MCF 10A (cell line): ENCODE measurements around the gene CFAP65. TPM values are rescaled to one million over a fixed set of nuclear protein-coding genes. Genes with fewer than 3 reads are reported as not detected.

Experiments used
- BruUV-seq: library from RNA; stranded (reverse); fragments of 400-500 nt; replicated peaks from 2 replicates; lab custom pipeline; 2021; lab: Mats Ljungman, UMichigan
- CTCF ChIA-PET: fragments of 300-600 bp; sonication (Branson Sonifier 250); formaldehyde crosslinking; extraction: SDS; loops from one replicate; lab custom pipeline; 2021; ENCODE audit warnings: antibody characterized with exemption, inconsistent platforms; lab: Yijun Ruan, JAX
- POLR2A ChIA-PET: fragments of 300-600, 350-650 bp; sonication (Branson Sonifier 250); formaldehyde crosslinking; extraction: SDS; loops from one replicate; lab custom pipeline; 2020; ENCODE audit warnings: antibody characterized with exemption, inconsistent platforms; lab: Yijun Ruan, JAX
- DNase-seq: peaks from one replicate; pipeline ENCODE4 v3.0.0-alpha.2; 2018; ENCODE audit not compliant: unreplicated experiment
- H3K27ac Mint-ChIP-seq: one replicate; pipeline ENCODE4 v1.8.0; 2022; ENCODE audit warnings: mild to moderate bottlenecking, low read depth, mixed read lengths; ENCODE audit not compliant: unreplicated experiment
- H3K27me3 Mint-ChIP-seq: one replicate; pipeline ENCODE4 v1.8.0; 2022; ENCODE audit warnings: mixed read lengths; ENCODE audit not compliant: insufficient read depth, unreplicated experiment
- H3K36me3 Mint-ChIP-seq: one replicate; pipeline ENCODE4 v1.8.0; 2022; ENCODE audit warnings: mild to moderate bottlenecking, moderate library complexity, mixed read lengths; ENCODE audit not compliant: insufficient read depth, unreplicated experiment
- H3K4me1 Mint-ChIP-seq: one replicate; pipeline ENCODE4 v1.8.0; 2022; ENCODE audit warnings: mixed read lengths; ENCODE audit not compliant: insufficient read depth, unreplicated experiment
- H3K4me3 Mint-ChIP-seq: one replicate; pipeline ENCODE4 v1.8.0; 2022; ENCODE audit warnings: mild to moderate bottlenecking, moderate library complexity, mixed read lengths; ENCODE audit not compliant: unreplicated experiment
- H3K9me3 Mint-ChIP-seq: one replicate; pipeline ENCODE4 v1.8.0; 2022; ENCODE audit warnings: mixed read lengths; ENCODE audit not compliant: unreplicated experiment
- intact Hi-C: fragments of 100-400 bp; cut with micrococcal nuclease; formaldehyde crosslinking; loops from 2 replicates; pipeline ENCODE4 v1.14.1; 2022
- total RNA-seq: library from RNA; stranded (reverse); gene quantifications from 2 replicates; pipeline ENCODE4 v1.2.3, GENCODE V29; 2022
- TF ChIP-seq, protein P1 (sequence below): fragments of 200-600 bp; IDR thresholded peaks from one replicate; pipeline ENCODE4 v1.8.0; 2022; ENCODE audit warnings: antibody characterized with exemption, mild to moderate bottlenecking; ENCODE audit not compliant: unreplicated experiment

CFAP65 gene
- total RNA-seq, 1 experiment from 2014 or later = not detected

DNA sequence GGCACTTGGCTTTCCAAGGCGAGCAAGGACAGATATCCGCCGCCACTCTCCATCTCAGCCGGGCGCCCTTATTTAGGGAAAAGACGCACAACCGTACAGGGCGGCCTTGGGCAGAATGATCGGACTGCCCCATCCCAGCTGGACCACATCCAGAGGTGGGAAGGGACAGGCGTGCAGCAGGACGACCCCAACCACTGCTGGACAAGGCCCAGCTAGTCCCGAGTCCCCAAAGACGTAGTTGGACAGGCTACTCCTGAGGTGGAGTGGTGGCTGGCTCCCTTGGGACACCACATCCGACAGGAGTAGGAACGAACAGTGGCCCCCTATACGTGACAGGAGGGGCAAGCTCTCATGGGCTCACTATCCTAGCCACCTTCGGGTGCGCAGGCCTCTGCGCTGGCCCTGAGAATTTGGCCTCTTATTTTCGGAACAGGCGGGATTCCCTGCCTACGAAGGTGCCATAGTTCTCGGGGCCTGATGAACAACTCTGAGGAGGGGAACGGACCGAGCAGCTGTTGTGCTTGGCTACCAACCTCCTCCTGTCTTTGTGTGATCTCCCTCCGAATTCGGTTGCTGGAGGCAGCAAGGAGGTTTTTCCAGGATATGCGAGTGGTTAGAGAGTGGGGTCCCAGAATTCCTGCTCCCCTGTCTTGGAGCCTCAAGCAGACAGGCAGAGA lies 58.6 kb downstream of the CFAP65 start:
- no peak overlapping the region for H3K4me3 Mint-ChIP-seq
- POLR2A ChIA-PET = no interaction called here
- H3K27ac Mint-ChIP-seq = no peak overlapping the region
- peaks cover 90% of the 10 kb centered on the region for H3K27me3 Mint-ChIP-seq
- peaks cover 15% of the 10 kb centered on the region for H3K4me1 Mint-ChIP-seq
- no peak for DNase-seq
- peaks cover 7% of the 10 kb centered on the region for H3K36me3 Mint-ChIP-seq
- TF ChIP-seq, protein P1, sequence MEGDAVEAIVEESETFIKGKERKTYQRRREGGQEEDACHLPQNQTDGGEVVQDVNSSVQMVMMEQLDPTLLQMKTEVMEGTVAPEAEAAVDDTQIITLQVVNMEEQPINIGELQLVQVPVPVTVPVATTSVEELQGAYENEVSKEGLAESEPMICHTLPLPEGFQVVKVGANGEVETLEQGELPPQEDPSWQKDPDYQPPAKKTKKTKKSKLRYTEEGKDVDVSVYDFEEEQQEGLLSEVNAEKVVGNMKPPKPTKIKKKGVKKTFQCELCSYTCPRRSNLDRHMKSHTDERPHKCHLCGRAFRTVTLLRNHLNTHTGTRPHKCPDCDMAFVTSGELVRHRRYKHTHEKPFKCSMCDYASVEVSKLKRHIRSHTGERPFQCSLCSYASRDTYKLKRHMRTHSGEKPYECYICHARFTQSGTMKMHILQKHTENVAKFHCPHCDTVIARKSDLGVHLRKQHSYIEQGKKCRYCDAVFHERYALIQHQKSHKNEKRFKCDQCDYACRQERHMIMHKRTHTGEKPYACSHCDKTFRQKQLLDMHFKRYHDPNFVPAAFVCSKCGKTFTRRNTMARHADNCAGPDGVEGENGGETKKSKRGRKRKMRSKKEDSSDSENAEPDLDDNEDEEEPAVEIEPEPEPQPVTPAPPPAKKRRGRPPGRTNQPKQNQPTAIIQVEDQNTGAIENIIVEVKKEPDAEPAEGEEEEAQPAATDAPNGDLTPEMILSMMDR = no peak
- intact Hi-C loops = loop anchor here (5.0 kb wide), 1 partner anchor 105 kb away; no protein-coding TSS in a partner anchor
- H3K9me3 Mint-ChIP-seq = no peaks in the 10 kb centered on the region
- BruUV-seq = no TSS peak
- CTCF ChIA-PET = interaction anchor here (0.5 to 3.9 kb wide), 7 partner anchors 12 to 962 kb away, joined by 3 to 23 read pairs (median 4); no protein-coding TSS in a partner anchor

DNA sequence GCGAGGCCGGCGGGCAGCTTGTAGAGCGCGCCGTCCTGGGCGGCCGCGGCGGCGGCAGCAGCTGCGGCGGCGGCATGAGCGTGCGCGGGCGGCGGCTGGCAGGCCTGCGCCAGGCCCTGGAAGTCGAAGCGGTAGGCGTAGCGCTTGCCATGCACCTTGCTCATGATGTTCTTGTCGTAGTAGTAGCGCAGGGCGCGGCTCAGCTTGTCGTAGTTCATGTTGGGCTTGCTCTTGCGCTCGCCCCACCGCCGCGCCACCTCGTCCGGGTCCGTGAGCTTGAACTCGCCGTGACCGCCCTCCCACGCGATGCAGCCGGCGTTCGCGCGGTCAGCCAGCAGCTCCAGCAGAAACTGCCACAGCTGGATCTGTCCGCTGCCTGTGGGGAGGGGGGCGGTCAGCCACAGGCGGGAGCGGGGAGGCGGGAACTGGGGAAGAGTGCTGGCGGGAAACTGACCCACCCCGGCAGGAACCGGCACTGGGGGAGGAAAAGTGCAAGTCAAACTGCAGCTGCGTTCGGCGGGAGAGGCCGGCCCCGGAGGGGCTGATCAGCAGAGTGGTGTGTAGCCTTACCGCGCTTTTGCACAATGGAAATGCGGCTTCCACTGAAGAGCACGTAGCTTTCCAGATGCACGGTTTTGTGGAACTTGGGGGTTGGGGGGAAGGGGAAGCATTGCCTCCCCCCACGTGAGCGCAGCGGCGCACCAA lies 59.3 kb downstream of the CFAP65 start:
- CTCF ChIA-PET = interaction anchor here (0.5 to 3.9 kb wide), 12 partner anchors 13 to 963 kb away, joined by 3 to 23 read pairs (median 4); no protein-coding TSS in a partner anchor
- Mint-ChIP-seq H3K4me3 (no peak overlapping the region), H3K36me3 (peaks cover 7% of the 10 kb centered on the region), H3K9me3 (no peaks in the 10 kb centered on the region), H3K4me1 (peaks cover 15% of the 10 kb centered on the region), H3K27me3 (peaks cover 90% of the 10 kb centered on the region), H3K27ac (no peak overlapping the region)
- POLR2A ChIA-PET = interaction anchor here (0.6 kb wide), 1 partner anchor 495 kb away, joined by 3 read pairs; no protein-coding TSS in a partner anchor
- TF ChIP-seq, protein P1 = no peak
- no TSS peak for BruUV-seq
- intact Hi-C loops = loop anchor here (5.0 kb wide), 1 partner anchor 105 kb away; no protein-coding TSS in a partner anchor
- no peak for DNase-seq

DNA sequence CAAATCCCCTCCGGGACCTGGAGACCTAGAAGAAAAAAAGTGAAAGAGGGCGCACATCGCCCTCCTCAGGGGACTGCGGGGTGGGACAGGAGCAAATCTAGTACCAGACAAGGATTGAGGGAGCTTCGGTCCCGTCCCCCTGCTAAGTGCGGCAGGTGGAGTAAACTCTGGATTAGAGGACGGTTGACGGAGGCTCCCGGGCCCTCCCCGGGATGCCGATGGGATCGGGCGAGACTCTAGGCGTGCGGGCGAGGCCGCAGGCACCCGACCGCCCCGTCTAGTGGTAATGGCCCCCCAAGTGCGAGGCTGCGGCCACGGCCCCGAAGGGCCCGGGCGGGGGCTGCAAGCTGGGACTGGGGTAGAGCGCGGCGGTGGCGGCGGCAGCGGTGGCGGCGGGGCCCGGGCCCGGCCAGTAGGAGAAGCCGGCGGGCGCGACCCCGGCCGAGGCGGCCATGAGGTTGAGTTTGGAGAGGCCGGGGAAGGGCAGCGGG lies 59.9 kb downstream of the CFAP65 start:
- peak overlapping the region; percentile 56 for H3K4me3 Mint-ChIP-seq
- peaks cover 2% of the 10 kb centered on the region for H3K36me3 Mint-ChIP-seq
- TF ChIP-seq, protein P1 = no peak
- BruUV-seq = no TSS peak
- POLR2A ChIA-PET = interaction anchor here (0.6 kb wide), 1 partner anchor 495 kb away, joined by 3 read pairs; no protein-coding TSS in a partner anchor
- H3K9me3 Mint-ChIP-seq = no peaks in the 10 kb centered on the region
- intact Hi-C loops = loop anchor here (5.0 kb wide), 1 partner anchor 104 kb away; no protein-coding TSS in a partner anchor
- no peak overlapping the region for H3K27ac Mint-ChIP-seq
- CTCF ChIA-PET = interaction anchor here (0.5 to 3.9 kb wide), 13 partner anchors 14 to 272 kb away, joined by 3 to 23 read pairs (median 4); partner anchors contain the start of gene TUBA4B
- peaks cover 15% of the 10 kb centered on the region for H3K4me1 Mint-ChIP-seq
- no peak for DNase-seq
- H3K27me3 Mint-ChIP-seq = peaks cover 90% of the 10 kb centered on the region
